ENCODE measurements around the gene PEX14. TPM values are rescaled to one million over a fixed set of nuclear protein-coding genes. Genes with fewer than 3 reads are reported as not detected.
A peak's percentile ranks its signal among the peaks of the same experiment; 100 is the strongest.

Gene PEX14
- total RNA-seq, 2 experiments from 2014 or later, result 13.3 to 14.8 TPM

GRCh38 chr1:10629816-10630571 is 155.2 kb downstream of the PEX14 start:
- no peak overlapping the region for H3K27ac ChIP-seq (ENCODE audit: low read depth in 1 of 2, low read length in 2 of 2)
- H3K9me3 ChIP-seq (ENCODE audit: control insufficient read depth in 1 of 2, insufficient read depth in 1 of 2, low read length in 2 of 2), result no peaks in the 10 kb centered on the region
- CTCF ChIA-PET, result no interaction called here
- peaks cover 18% of the 10 kb centered on the region for H3K36me3 ChIP-seq (ENCODE audit: insufficient read depth, low read length)
- no peaks in the 10 kb centered on the region for H3K4me1 Mint-ChIP-seq (ENCODE audit: low read depth)
- POLR2A ChIA-PET, result interaction anchor here (0.5 kb wide), 1 partner anchor 122 kb away, joined by 3 read pairs; no protein-coding TSS in a partner anchor
- H3K4me3 ChIP-seq (ENCODE audit: low read length), result no peak overlapping the region
- no peaks in the 10 kb centered on the region for H3K9me3 Mint-ChIP-seq
- H3K27me3 Mint-ChIP-seq, result no peaks in the 10 kb centered on the region
- H3K4me1 ChIP-seq (ENCODE audit: insufficient read depth, low read length), result no peaks in the 10 kb centered on the region
- intact Hi-C loops (cut with DNase I, micrococcal nuclease), result loop anchor here (5.0 to 10.0 kb wide), 2 partner anchors 115 to 128 kb away; no protein-coding TSS in a partner anchor
- ATAC-seq (ENCODE audit: poor library complexity) (no peak), DNase-seq (peak in 1 of 14 experiments; percentile 18)
- H3K36me3 Mint-ChIP-seq (ENCODE audit: low read depth), result peaks cover 20% of the 10 kb centered on the region
- TF ChIP-seq CTCF (IDR thresholded peaks at IDR 0.05), result no peak
- no peak overlapping the region for H3K27ac Mint-ChIP-seq
- H3K27me3 ChIP-seq (ENCODE audit: control insufficient read depth in 1 of 2, insufficient read depth in 2 of 2, low read length in 2 of 2), result no peaks in the 10 kb centered on the region
- no peak overlapping the region for H3K4me3 Mint-ChIP-seq

GRCh38 chr1:10630661-10631120 is 155.9 kb downstream of the PEX14 start:
- no peak overlapping the region for H3K27ac Mint-ChIP-seq
- Histone ChIP-seq H3K36me3 (ENCODE audit: insufficient read depth, low read length) (peaks cover 13% of the 10 kb centered on the region), H3K4me1 (ENCODE audit: insufficient read depth, low read length) (no peaks in the 10 kb centered on the region), H3K9me3 (ENCODE audit: control insufficient read depth in 1 of 2, insufficient read depth in 1 of 2, low read length in 2 of 2) (no peaks in the 10 kb centered on the region), H3K27ac (ENCODE audit: low read depth in 1 of 2, low read length in 2 of 2) (no peak overlapping the region), H3K4me3 (ENCODE audit: low read length) (no peak overlapping the region), H3K27me3 (ENCODE audit: control insufficient read depth in 1 of 2, insufficient read depth in 2 of 2, low read length in 2 of 2) (no peaks in the 10 kb centered on the region)
- H3K4me3 Mint-ChIP-seq, result no peak overlapping the region
- H3K4me1 Mint-ChIP-seq (ENCODE audit: low read depth), result no peaks in the 10 kb centered on the region
- H3K9me3 Mint-ChIP-seq, result no peaks in the 10 kb centered on the region
- H3K36me3 Mint-ChIP-seq (ENCODE audit: low read depth), result peaks cover 14% of the 10 kb centered on the region
- CTCF ChIA-PET, result no interaction called here
- no peaks in the 10 kb centered on the region for H3K27me3 Mint-ChIP-seq
- ATAC-seq (ENCODE audit: poor library complexity) (no peak), DNase-seq (peak in 1 of 14 experiments; percentile 7)
- POLR2A ChIA-PET, result no interaction called here
- TF ChIP-seq CTCF (IDR thresholded peaks at IDR 0.05), result no peak
- intact Hi-C loops (cut with DNase I, micrococcal nuclease), result loop anchor here (5.0 to 10.0 kb wide), 2 partner anchors 116 to 128 kb away; no protein-coding TSS in a partner anchor

GRCh38 chr1:10631121-10631810 is 156.5 kb downstream of the PEX14 start:
- peak in 1 of 14 experiments; percentile 9 for DNase-seq
- no peaks in the 10 kb centered on the region for H3K4me1 ChIP-seq (ENCODE audit: insufficient read depth, low read length)
- no peak overlapping the region for H3K4me3 ChIP-seq (ENCODE audit: low read length)
- no peaks in the 10 kb centered on the region for H3K27me3 Mint-ChIP-seq
- H3K27ac ChIP-seq (ENCODE audit: low read depth in 1 of 2, low read length in 2 of 2), result no peak overlapping the region
- ChIA-PET POLR2A (no interaction called here), CTCF (no interaction called here)
- no peaks in the 10 kb centered on the region for H3K9me3 Mint-ChIP-seq
- H3K9me3 ChIP-seq (ENCODE audit: control insufficient read depth in 1 of 2, insufficient read depth in 1 of 2, low read length in 2 of 2), result no peaks in the 10 kb centered on the region
- H3K36me3 Mint-ChIP-seq (ENCODE audit: low read depth), result peaks cover 14% of the 10 kb centered on the region
- no peaks in the 10 kb centered on the region for H3K27me3 ChIP-seq (ENCODE audit: control insufficient read depth in 1 of 2, insufficient read depth in 2 of 2, low read length in 2 of 2)
- no peak for TF ChIP-seq CTCF (IDR thresholded peaks at IDR 0.05)
- no peak overlapping the region for H3K4me3 Mint-ChIP-seq
- no peak overlapping the region for H3K27ac Mint-ChIP-seq
- H3K36me3 ChIP-seq (ENCODE audit: insufficient read depth, low read length), result peaks cover 13% of the 10 kb centered on the region
- no peak for ATAC-seq (ENCODE audit: poor library complexity)
- H3K4me1 Mint-ChIP-seq (ENCODE audit: low read depth), result no peaks in the 10 kb centered on the region
- intact Hi-C loops (cut with DNase I, micrococcal nuclease), result loop anchor here (5.0 to 10.0 kb wide), 2 partner anchors 116 to 129 kb away; no protein-coding TSS in a partner anchor
